Measurements from ENCODE around the gene CALR3.

- TF ChIP-seq GATA2 (IDR thresholded peaks at IDR 0.05; ENCODE audit: low read depth, low read length) (no peak), GATA3 (IDR thresholded peaks at IDR 0.05; ENCODE audit: low read depth, low read length) (no peak)
Measured at GRCh38 chr19:16429066-16429758, 66.8 kb downstream of the CALR3 start.

Measured in SH-SY5Y (cell line).